K562 (cell line): ENCODE results near the gene PIK3AP1. TPM values are rescaled to one million over a fixed set of nuclear protein-coding genes. Genes with fewer than 3 reads are reported as not detected.

ENCODE experiments used
- ATAC-seq: fragments of 200-7000 bp; cut with Tn5 transposase; 3 replicates; pipeline ENCODE4 v1.9.1; 2020; ENCODE audit warnings: moderate library complexity
- BruUV-seq: library from RNA; stranded (reverse); fragments of 400-500 nt; replicated peaks from 2 replicates; lab custom pipeline; 2021; lab: Mats Ljungman, UMichigan
- CTCF ChIA-PET: fragments of 300-600 bp; formaldehyde crosslinking; extraction: SDS; loops from one replicate; lab custom pipeline; 2021; ENCODE audit warnings: low intra/inter-chr PET ratio; lab: Yijun Ruan, JAX
- POLR2A ChIA-PET: fragments of 300-600, 350-650 bp; sonication (Branson Sonifier 250); formaldehyde crosslinking; extraction: SDS; loops from one replicate; lab custom pipeline; 2021; ENCODE audit warnings: antibody characterized with exemption, inconsistent platforms; lab: Yijun Ruan, JAX
- DNase-seq, 4 experiments: peaks; one replicate each; pipeline versions ENCODE4 v3.0.0 to v3.0.0-alpha.2; 2011 to 2018; ENCODE audit warnings: low spot score in 3 of 4, mixed read lengths in 3 of 4; ENCODE audit errors: extremely low read depth in 1 of 4
- FAIRE-seq: peaks from 2 replicates; lab custom pipeline; 2011; peaks lifted over from hg19 to GRCh38; lab: Jason Lieb, UNC
- H2AFZ ChIP-seq: 2 replicates; pipeline ENCODE4 v1.6.0; 2011; ENCODE audit warnings: low read depth, low read length, control low read depth, inconsistent platforms
- H3K27ac ChIP-seq: fragments of 200-600 bp; 3 replicates; pipeline ENCODE4 v1.8.0; 2011; ENCODE audit warnings: low read depth, mild to moderate bottlenecking, control low read depth, inconsistent platforms, low read length, moderate library complexity, mixed read lengths; ENCODE audit errors: extremely low read depth
- H3K27me3 ChIP-seq, 2 experiments: fragments of 300-600 bp in 1 of 2; 2 replicates in 1 of 2; 3 replicates in 1 of 2; pipeline versions ENCODE4 v1.6.0 to v1.8.0; 2011; ENCODE audit warnings: inconsistent platforms in 2 of 2, low read length in 2 of 2, mild to moderate bottlenecking in 1 of 2, mixed read lengths in 1 of 2, moderate library complexity in 1 of 2; ENCODE audit not compliant: control insufficient read depth in 2 of 2, insufficient read depth in 2 of 2
- H3K36me3 ChIP-seq: fragments of 300-600 bp; 3 replicates; pipeline ENCODE4 v1.8.0; 2011; ENCODE audit warnings: mild to moderate bottlenecking, low read length, inconsistent platforms; ENCODE audit not compliant: control insufficient read depth, insufficient read depth
- H3K4me1 ChIP-seq, 2 experiments: fragments of 200-600 bp in 1 of 2; replicated peaks in 1 of 2; 2 replicates in 1 of 2; 3 replicates in 1 of 2; pipeline versions ENCODE4 v1.5.1 to v1.8.0; 2011; ENCODE audit warnings: inconsistent platforms in 2 of 2, low read length in 2 of 2, mild to moderate bottlenecking in 1 of 2, mixed read lengths in 1 of 2, moderate library complexity in 1 of 2; ENCODE audit not compliant: control insufficient read depth in 2 of 2, insufficient read depth in 2 of 2
- H3K4me2 ChIP-seq: 2 replicates; pipeline ENCODE4 v1.6.1; 2011; ENCODE audit warnings: low read length, control low read depth, inconsistent platforms, mixed read lengths; ENCODE audit not compliant: insufficient read depth
- H3K4me3 ChIP-seq: fragments of 200-600 bp; sonication (generic), shearing (Covaris generic); 2 replicates; pipeline ENCODE4 v1.5.1; 2016; ENCODE audit warnings: control low read depth, inconsistent platforms
- H3K79me2 ChIP-seq: fragments of 200-600 bp; 3 replicates; pipeline ENCODE4 v1.8.0; 2011; ENCODE audit warnings: low read length, inconsistent platforms; ENCODE audit not compliant: control insufficient read depth, insufficient read depth
- H3K9ac ChIP-seq, 2 experiments: 2 replicates each; pipeline versions ENCODE4 v1.6.0 to v1.6.1; 2011; ENCODE audit warnings: low read depth in 2 of 2, low read length in 2 of 2, control low read depth in 1 of 2, inconsistent platforms in 1 of 2, mild to moderate bottlenecking in 1 of 2, mixed read lengths in 1 of 2; ENCODE audit not compliant: insufficient read depth in 1 of 2
- H3K9me1 ChIP-seq: one replicate; pipeline ENCODE4 v1.6.0; 2011; ENCODE audit warnings: inconsistent platforms, mild to moderate bottlenecking, low read length, moderate library complexity; ENCODE audit not compliant: control insufficient read depth, insufficient read depth
- H3K9me3 ChIP-seq: replicated peaks from 2 replicates; pipeline ENCODE4 v1.5.1; 2011; ENCODE audit warnings: low read depth, low read length, inconsistent platforms; ENCODE audit not compliant: control insufficient read depth, insufficient read depth
- H4K20me1 ChIP-seq: replicated peaks from 2 replicates; pipeline ENCODE4 v1.6.1; 2011; ENCODE audit warnings: low read length, inconsistent platforms, mixed read lengths; ENCODE audit not compliant: control insufficient read depth, insufficient read depth
- BCOR ChIP-seq: fragments of 450-650 bp; IDR thresholded peaks from 2 replicates; pipeline ENCODE4 v1.6.1; 2016
- CBX5 ChIP-seq: IDR thresholded peaks from 2 replicates; pipeline ENCODE4 v1.6.1; 2014; ENCODE audit warnings: low read depth, borderline replicate concordance
- FIP1L1 ChIP-seq: fragments of 200-400 bp; formaldehyde crosslinking; IDR thresholded peaks from 2 replicates; pipeline ENCODE4 v1.6.1; 2018; ENCODE audit warnings: mild to moderate bottlenecking, low read depth, low read length; ENCODE audit not compliant: poor library complexity, severe bottlenecking
- PHF21A ChIP-seq: fragments of 450-650 bp; IDR thresholded peaks from 2 replicates; pipeline ENCODE4 v1.6.1; 2017; ENCODE audit warnings: low read depth, borderline replicate concordance
- RBM25 ChIP-seq: fragments of 200-400 bp; formaldehyde crosslinking; IDR thresholded peaks from 2 replicates; pipeline ENCODE4 v1.6.1; 2018; ENCODE audit warnings: low read length, low read depth, moderate library complexity; ENCODE audit not compliant: severe bottlenecking
- TSC22D4 ChIP-seq: fragments of 450-650 bp; IDR thresholded peaks from 2 replicates; pipeline ENCODE4 v1.6.1; 2016; ENCODE audit warnings: missing genetic modification characterization, missing biosample characterization, control low read depth
- ZFP36 ChIP-seq: fragments of 150-350 bp; IDR thresholded peaks from 2 replicates; pipeline ENCODE4 v1.6.1; 2018; ENCODE audit warnings: low read length, low read depth; ENCODE audit not compliant: partially characterized antibody
- ZNF143 ChIP-seq: sonication (generic); formaldehyde crosslinking; IDR thresholded peaks from 2 replicates; pipeline ENCODE4 v1.9.0; 2022; ENCODE audit warnings: mild to moderate bottlenecking, missing genetic modification reagents
- ZNF282 ChIP-seq: sonication (generic); formaldehyde crosslinking; IDR thresholded peaks from 2 replicates; pipeline ENCODE4 v1.8.1; 2023; ENCODE audit warnings: missing genetic modification reagents
- WGBS: fragments of 100-300 bp; shearing (Covaris generic); methylation state at CpG from one replicate; pipeline ENCODE4 v1.1.6; 2016; ENCODE audit warnings: low coverage, mixed read lengths; ENCODE audit not compliant: insufficient coverage; ENCODE audit errors: missing lambda C conversion rate; 5-methylcytosine and 5-hydroxymethylcytosine counted together
- in situ Hi-C: fragments of 300-500 bp; cut with MboI; formaldehyde crosslinking; loops from 4 replicates; pipeline ENCODE4 v1.15.0; 2018; ENCODE audit warnings: inconsistent platforms, mixed read lengths
- intact Hi-C: fragments of 100-400 bp; cut with micrococcal nuclease; formaldehyde crosslinking; loops from 2 replicates; pipeline ENCODE4 v1.14.2; 2022
- polyA plus RNA-seq, 8 experiments: library from polyadenylated mRNA; depleted of rRNA in 4 of 8; stranded (reverse) in 5 of 8; unstranded in 3 of 8; fragments of >200 nt; fragmentation: Nextera tagmentation in 2 of 8; fragmentation: Illumina TruSeq in 1 of 8; extraction: Ambion mirVana in 2 of 8; extraction: Trizol in 1 of 8; gene quantifications; 2 replicates each; pipeline versions ENCODE4 v1.2.1 to v1.2.3, GENCODE V29; 2011 to 2014; ENCODE audit warnings: inconsistent platforms in 1 of 8, missing spikeins in 1 of 8
- total RNA-seq, 7 experiments: library from RNA; depleted of rRNA in 6 of 7; stranded (reverse); fragments of >200 nt in 6 of 7; fragmentation: Illumina TruSeq in 2 of 7; extraction: Trizol in 2 of 7; gene quantifications; 2 replicates each; pipeline versions ENCODE4 v1.2.1 to v1.2.3, GENCODE V29; 2011 to 2021; ENCODE audit warnings: low replicate concordance in 1 of 7
- TF ChIP-seq, protein P1 (sequence below), 3 experiments: IDR thresholded peaks in 2 of 3; conservative IDR thresholded peaks in 1 of 3; 2 replicates each; pipeline ENCODE4 v1.5.1; 2011 to 2012; ENCODE audit warnings: low read length in 3 of 3, mild to moderate bottlenecking in 3 of 3, control low read depth in 2 of 3, improper control_type of control experiment in 1 of 3, inconsistent platforms in 1 of 3, low read depth in 1 of 3, mixed read lengths in 1 of 3, moderate library complexity in 1 of 3; ENCODE audit not compliant: insufficient read depth in 2 of 3
- TF ChIP-seq, protein P2 (sequence below): fragments of 150-350 bp; conservative IDR thresholded peaks from 2 replicates; pipeline ENCODE4 v1.6.1; 2014; ENCODE audit warnings: low read length

The PIK3AP1 gene
- total and polyA plus RNA-seq, 9 of the 15 experiments (the other 6 are each of a cell fraction or from before 2014, with no cell fraction given), result 0.20 to 2.4 (median 1.4) TPM

DNA sequence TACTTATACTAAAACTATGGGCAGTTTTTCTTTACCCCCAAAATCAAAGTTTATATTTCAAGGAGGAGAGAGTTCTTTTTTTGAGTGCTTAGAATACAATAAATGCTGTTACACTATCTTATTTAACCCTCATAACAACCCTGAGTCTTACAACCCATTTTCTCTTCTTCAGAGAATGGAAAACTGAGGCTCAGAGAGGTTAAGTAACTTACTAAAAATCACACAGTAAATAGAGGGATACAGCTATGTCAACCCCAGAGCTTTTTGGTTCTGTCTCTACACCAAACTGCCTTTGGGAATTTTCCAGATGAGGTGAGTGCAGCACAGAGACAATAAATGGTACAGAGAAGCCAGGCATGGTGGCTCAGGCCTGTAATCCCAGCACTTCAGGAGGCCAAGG, 25.6 kb upstream of the PIK3AP1 start:
- intact Hi-C loops (loop anchor here (10.0 kb wide), 1 partner anchor 371 kb away; no protein-coding TSS in a partner anchor), in situ Hi-C loops (no loop called here)
- no peak for DNase-seq
- FAIRE-seq, result no peak
- no peaks in the 10 kb centered on the region for H3K79me2 ChIP-seq
- no TSS peak for BruUV-seq
- TF ChIP-seq ZNF282, result no peak
- TF ChIP-seq BCOR, result 0 out of 2 replicates have a peak, but pooled peaks have one; percentile 21
- peak; percentile 34 for TF ChIP-seq ZFP36
- TF ChIP-seq RBM25, result peak; percentile 80
- no peak for TF ChIP-seq TSC22D4
- no peak overlapping the region for H3K9ac ChIP-seq
- H4K20me1 ChIP-seq, result no peaks in the 10 kb centered on the region
- H3K4me3 ChIP-seq, result no peak overlapping the region
- no peak overlapping the region for H2AFZ ChIP-seq
- no peaks in the 10 kb centered on the region for H3K36me3 ChIP-seq
- H3K27me3 ChIP-seq, result no peaks in the 10 kb centered on the region
- H3K9me3 ChIP-seq, result no peaks in the 10 kb centered on the region
- POLR2A ChIA-PET, result interaction anchor here (0.6 kb wide), 1 partner anchor 18 kb away, joined by 3 read pairs; no protein-coding TSS in a partner anchor
- CTCF ChIA-PET, result no interaction called here
- H3K27ac ChIP-seq, result no peak overlapping the region
- ATAC-seq, result no peak
- H3K9me1 ChIP-seq, result no peaks in the 10 kb centered on the region
- no peak overlapping the region for H3K4me2 ChIP-seq
- peaks cover 3 to 5% of the 10 kb centered on the region in 2 experiments; a peak in 1 of 5 replicates for H3K4me1 ChIP-seq

DNA sequence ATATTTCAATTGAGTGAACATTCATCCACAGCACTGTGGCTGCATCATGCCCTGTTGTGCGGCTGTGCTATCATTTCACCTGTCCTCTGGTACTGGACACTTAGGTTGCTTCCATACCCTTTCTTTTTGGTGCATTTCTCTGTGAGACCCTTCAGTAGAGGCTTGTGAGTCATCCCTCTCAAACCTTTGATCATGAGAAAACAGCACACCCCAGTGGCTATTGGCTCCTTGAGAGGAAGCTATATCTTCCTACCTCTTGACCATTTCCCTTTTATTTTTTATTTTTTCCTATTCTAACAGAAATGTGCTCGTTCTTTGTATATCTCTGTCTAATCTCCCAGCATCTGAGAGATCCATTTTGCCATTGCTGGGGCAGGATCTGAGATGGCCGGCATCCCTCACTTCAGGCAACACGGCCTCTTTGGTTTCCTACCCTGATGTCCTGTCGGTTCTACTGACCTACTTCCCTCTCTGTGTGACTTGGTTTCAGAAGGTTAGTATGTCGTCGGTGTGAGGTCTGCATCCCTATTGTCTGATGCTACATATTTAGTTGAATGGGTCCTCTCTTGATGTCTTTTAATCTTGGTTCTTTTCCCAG, 23.8 kb upstream of the PIK3AP1 start:
- DNase-seq (peak in 1 of 4 experiments; percentile 27), FAIRE-seq (peak; percentile 29), ATAC-seq (peak; percentile 75)
- Histone ChIP-seq H2AFZ (no peak overlapping the region), H3K9ac (no peak overlapping the region), H3K9me3 (no peaks in the 10 kb centered on the region), H3K4me1 (peaks cover 3 to 5% of the 10 kb centered on the region in 2 experiments; a peak in 2 of 5 replicates), H3K4me2 (no peak overlapping the region), H4K20me1 (no peaks in the 10 kb centered on the region), H3K9me1 (no peaks in the 10 kb centered on the region), H3K4me3 (no peak overlapping the region), H3K27ac (no peak overlapping the region), H3K79me2 (no peaks in the 10 kb centered on the region), H3K36me3 (no peaks in the 10 kb centered on the region), H3K27me3 (no peaks in the 10 kb centered on the region)
- BruUV-seq, result no TSS peak
- 6% methylated on average over 7 of the region's 7 CpGs for WGBS
- CTCF ChIA-PET, result interaction anchor here (1.0 kb wide), 1 partner anchor 103 kb away, joined by 4 read pairs; no protein-coding TSS in a partner anchor
- intact Hi-C loops, result loop anchor here (2.0 to 10.0 kb wide), 3 partner anchors 82 to 369 kb away; no protein-coding TSS in a partner anchor
- in situ Hi-C loops, result loop anchor here (5.0 kb wide), 1 partner anchor 102 kb away; no protein-coding TSS in a partner anchor
- POLR2A ChIA-PET, result no interaction called here
- TF ChIP-seq ZNF143, result no peak
- TF ChIP-seq, protein P1, sequence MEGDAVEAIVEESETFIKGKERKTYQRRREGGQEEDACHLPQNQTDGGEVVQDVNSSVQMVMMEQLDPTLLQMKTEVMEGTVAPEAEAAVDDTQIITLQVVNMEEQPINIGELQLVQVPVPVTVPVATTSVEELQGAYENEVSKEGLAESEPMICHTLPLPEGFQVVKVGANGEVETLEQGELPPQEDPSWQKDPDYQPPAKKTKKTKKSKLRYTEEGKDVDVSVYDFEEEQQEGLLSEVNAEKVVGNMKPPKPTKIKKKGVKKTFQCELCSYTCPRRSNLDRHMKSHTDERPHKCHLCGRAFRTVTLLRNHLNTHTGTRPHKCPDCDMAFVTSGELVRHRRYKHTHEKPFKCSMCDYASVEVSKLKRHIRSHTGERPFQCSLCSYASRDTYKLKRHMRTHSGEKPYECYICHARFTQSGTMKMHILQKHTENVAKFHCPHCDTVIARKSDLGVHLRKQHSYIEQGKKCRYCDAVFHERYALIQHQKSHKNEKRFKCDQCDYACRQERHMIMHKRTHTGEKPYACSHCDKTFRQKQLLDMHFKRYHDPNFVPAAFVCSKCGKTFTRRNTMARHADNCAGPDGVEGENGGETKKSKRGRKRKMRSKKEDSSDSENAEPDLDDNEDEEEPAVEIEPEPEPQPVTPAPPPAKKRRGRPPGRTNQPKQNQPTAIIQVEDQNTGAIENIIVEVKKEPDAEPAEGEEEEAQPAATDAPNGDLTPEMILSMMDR (IDR thresholded peaks at IDR 0.05 in 2 of 3, conservative IDR thresholded peaks at IDR 0.05 in 1 of 3; ENCODE audit: insufficient read depth in 2 of 3, low read depth in 1 of 3, low read length in 3 of 3), result peak; percentile 33 to 56 (median 48); a peak in 5 of 6 replicates
- TF ChIP-seq FIP1L1, result no peak
- TF ChIP-seq CBX5, result no peak
- TF ChIP-seq, protein P2, sequence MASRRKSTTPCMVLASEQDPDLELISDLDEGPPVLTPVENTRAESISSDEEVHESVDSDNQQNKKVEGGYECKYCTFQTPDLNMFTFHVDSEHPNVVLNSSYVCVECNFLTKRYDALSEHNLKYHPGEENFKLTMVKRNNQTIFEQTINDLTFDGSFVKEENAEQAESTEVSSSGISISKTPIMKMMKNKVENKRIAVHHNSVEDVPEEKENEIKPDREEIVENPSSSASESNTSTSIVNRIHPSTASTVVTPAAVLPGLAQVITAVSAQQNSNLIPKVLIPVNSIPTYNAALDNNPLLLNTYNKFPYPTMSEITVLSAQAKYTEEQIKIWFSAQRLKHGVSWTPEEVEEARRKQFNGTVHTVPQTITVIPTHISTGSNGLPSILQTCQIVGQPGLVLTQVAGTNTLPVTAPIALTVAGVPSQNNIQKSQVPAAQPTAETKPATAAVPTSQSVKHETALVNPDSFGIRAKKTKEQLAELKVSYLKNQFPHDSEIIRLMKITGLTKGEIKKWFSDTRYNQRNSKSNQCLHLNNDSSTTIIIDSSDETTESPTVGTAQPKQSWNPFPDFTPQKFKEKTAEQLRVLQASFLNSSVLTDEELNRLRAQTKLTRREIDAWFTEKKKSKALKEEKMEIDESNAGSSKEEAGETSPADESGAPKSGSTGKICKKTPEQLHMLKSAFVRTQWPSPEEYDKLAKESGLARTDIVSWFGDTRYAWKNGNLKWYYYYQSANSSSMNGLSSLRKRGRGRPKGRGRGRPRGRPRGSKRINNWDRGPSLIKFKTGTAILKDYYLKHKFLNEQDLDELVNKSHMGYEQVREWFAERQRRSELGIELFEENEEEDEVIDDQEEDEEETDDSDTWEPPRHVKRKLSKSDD, result no peak
- no peak for TF ChIP-seq PHF21A
